Hepatocyte (in vitro differentiated cells): ENCODE measurements around the gene ZMIZ2. TPM values are rescaled to one million over a fixed set of nuclear protein-coding genes. Genes with fewer than 3 reads are reported as not detected.

Experiments used
- DNase-seq: peaks from one replicate; pipeline ENCODE4 v3.0.0-alpha.2; 2016; ENCODE audit warnings: low spot score
- H2AFZ ChIP-seq: fragments of 200-600 bp; sonication (generic); 2 replicates; pipeline ENCODE4 v1.6.0; 2016; ENCODE audit warnings: antibody characterized with exemption, mild to moderate bottlenecking
- H3K27ac ChIP-seq: fragments of 200-600 bp; sonication (generic); 2 replicates; pipeline ENCODE4 v1.5.1; 2016; ENCODE audit warnings: mild to moderate bottlenecking
- H3K27me3 ChIP-seq: fragments of 200-600 bp; sonication (generic); 2 replicates; pipeline ENCODE4 v1.6.1; 2016
- H3K36me3 ChIP-seq: fragments of 200-600 bp; sonication (generic); replicated peaks from 2 replicates; pipeline ENCODE4 v1.5.1; 2016; ENCODE audit warnings: low read depth; ENCODE audit not compliant: insufficient read depth
- H3K4me1 ChIP-seq: fragments of 200-600 bp; sonication (generic); 2 replicates; pipeline ENCODE4 v1.5.1; 2016; ENCODE audit warnings: mild to moderate bottlenecking, moderate library complexity; ENCODE audit not compliant: insufficient read depth
- H3K4me2 ChIP-seq: fragments of 200-600 bp; sonication (generic); 2 replicates; pipeline ENCODE4 v1.6.0; 2016
- H3K4me3 ChIP-seq: fragments of 200-600 bp; sonication (generic); 2 replicates; pipeline ENCODE4 v1.5.1; 2016; ENCODE audit warnings: mild to moderate bottlenecking
- H3K79me2 ChIP-seq: fragments of 200-600 bp; sonication (generic); 2 replicates; pipeline ENCODE4 v1.6.0; 2017; ENCODE audit warnings: mild to moderate bottlenecking
- H3K9me2 ChIP-seq: fragments of 200-600 bp; sonication (generic); replicated peaks from 2 replicates; pipeline ENCODE4 v1.6.0; 2017; ENCODE audit warnings: mild to moderate bottlenecking; ENCODE audit not compliant: insufficient read depth
- H3K9me3 ChIP-seq: fragments of 200-600 bp; sonication (generic); 2 replicates; pipeline ENCODE4 v1.5.1; 2016; ENCODE audit warnings: low read depth, mild to moderate bottlenecking
- H4K20me1 ChIP-seq: fragments of 200-600 bp; sonication (generic); 2 replicates; pipeline ENCODE4 v1.6.0; 2016; ENCODE audit warnings: mild to moderate bottlenecking; ENCODE audit not compliant: insufficient read depth, poor library complexity, severe bottlenecking
- CTCF ChIP-seq: fragments of 200-600 bp; sonication (generic); IDR thresholded peaks from 2 replicates; pipeline ENCODE4 v1.5.1; 2016; ENCODE audit warnings: antibody characterized with exemption, mild to moderate bottlenecking; ENCODE audit not compliant: poor library complexity
- EZH2 ChIP-seq: fragments of 200-600 bp; sonication (generic); IDR thresholded peaks from 2 replicates; pipeline ENCODE4 v1.6.1; 2016; ENCODE audit warnings: antibody characterized with exemption, mild to moderate bottlenecking, borderline replicate concordance
- EZH2phosphoT487 ChIP-seq: fragments of 200-600 bp; sonication (generic); IDR thresholded peaks from one replicate; pipeline ENCODE4 v1.6.1; 2018; ENCODE audit warnings: antibody characterized with exemption, mild to moderate bottlenecking, low read depth, moderate library complexity; ENCODE audit not compliant: unreplicated experiment, severe bottlenecking
- WGBS: methylation state at CpG from one replicate; pipeline ENCODE4 v1.1.6; 2016; ENCODE audit warnings: low lambda C conversion rate; ENCODE audit errors: missing lambda C conversion rate; 5-methylcytosine and 5-hydroxymethylcytosine counted together
- polyA plus RNA-seq: library from polyadenylated mRNA; unstranded; fragments of >200 nt; fragmentation: Nextera tagmentation; extraction: Ambion mirVana; gene quantifications from 2 replicates; pipeline ENCODE4 v1.2.1, GENCODE V29; 2016
- total RNA-seq: library from RNA; depleted of rRNA; stranded (reverse); fragments of >200 nt; gene quantifications from 2 replicates; pipeline ENCODE4 v1.2.3, GENCODE V29; 2014

The ZMIZ2 gene
- total and polyA plus RNA-seq, 2 experiments from 2014 or later = 10.5 to 37.0 TPM

DNA sequence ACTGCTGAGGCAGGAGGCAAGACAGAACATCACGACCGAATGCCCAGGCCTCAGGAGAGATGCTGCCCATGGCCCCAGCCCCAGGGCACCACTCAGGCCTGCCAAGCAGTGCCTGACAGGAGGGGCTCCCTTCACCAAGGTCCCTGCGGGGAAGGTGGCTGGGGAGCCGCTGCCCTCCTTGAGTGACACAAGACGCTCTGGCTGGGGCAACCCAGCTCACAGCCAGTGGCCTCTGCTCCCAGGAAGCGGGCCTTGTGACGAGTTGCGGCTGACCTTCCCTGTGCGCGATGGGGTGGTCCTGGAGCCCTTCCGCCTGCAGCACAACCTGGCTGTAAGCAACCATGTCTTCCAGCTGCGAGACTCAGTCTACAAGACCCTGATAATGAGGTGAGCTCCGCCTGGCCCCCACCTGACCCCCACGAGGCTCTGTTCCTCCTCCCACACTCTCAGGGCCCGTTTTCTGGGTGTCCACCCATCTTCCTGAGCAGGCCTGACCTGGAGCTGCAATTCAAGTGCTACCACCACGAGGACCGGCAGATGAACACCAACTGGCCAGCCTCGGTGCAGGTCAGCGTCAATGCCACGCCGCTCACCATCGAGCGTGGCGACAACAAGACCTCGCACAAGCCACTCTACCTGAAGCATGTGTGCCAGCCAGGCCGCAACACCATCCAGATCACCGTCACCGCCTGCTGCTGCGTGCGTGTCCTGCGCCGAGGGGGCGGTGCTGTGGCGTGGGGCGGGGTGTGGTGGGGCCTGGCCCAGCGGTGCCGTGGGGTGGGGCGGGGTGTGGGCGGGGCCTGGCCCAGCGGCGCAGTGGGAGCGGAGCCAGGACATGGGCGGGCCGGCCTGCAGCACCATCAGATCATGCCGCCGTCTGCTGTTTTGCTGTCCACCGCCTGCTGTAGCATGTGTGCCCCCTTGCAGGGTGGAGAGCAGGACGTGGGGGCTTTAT, 12.8 kb downstream of the ZMIZ2 start:
- Histone ChIP-seq H3K4me1 (no peaks in the 10 kb centered on the region), H3K4me3 (no peak overlapping the region), H3K27ac (no peak overlapping the region), H2AFZ (no peak overlapping the region), H3K36me3 (no peaks in the 10 kb centered on the region), H3K9me3 (no peaks in the 10 kb centered on the region), H3K4me2 (no peak overlapping the region), H3K79me2 (no peaks in the 10 kb centered on the region), H3K9me2 (no peaks in the 10 kb centered on the region), H3K27me3 (no peaks in the 10 kb centered on the region), H4K20me1 (no peaks in the 10 kb centered on the region)
- no peak for DNase-seq
- WGBS = 97% methylated on average over 35 of the region's 48 CpGs
- no peak for TF ChIP-seq CTCF
- no peak for TF ChIP-seq EZH2phosphoT487
- TF ChIP-seq EZH2 = no peak

DNA sequence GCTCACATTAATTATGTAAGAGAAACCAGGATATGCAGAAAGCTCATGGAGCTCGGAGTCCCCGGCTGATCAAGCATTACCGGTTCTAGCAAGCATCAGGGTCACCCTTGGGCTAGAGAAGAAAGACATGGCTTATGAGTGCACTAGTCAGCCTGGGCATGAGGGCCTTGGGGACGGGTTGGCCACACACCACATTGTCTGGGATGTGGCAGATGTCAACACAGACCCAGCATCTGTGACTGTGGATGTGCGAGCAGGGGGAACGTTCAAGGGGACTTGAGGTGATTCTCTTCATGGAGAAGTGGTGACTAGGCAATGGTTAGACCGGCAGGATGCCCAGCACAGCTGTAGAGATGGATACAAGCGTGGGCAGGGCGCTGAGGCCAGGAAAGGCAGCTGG, 13.7 kb downstream of the ZMIZ2 start:
- H3K27ac ChIP-seq = no peak overlapping the region
- H3K36me3 ChIP-seq = no peaks in the 10 kb centered on the region
- no peak for DNase-seq
- 94% methylated on average over 9 of the region's 9 CpGs for WGBS
- no peaks in the 10 kb centered on the region for H3K79me2 ChIP-seq
- H2AFZ ChIP-seq = no peak overlapping the region
- H3K4me2 ChIP-seq = no peak overlapping the region
- no peaks in the 10 kb centered on the region for H3K9me3 ChIP-seq
- no peak for TF ChIP-seq CTCF
- TF ChIP-seq EZH2 = no peak
- H3K9me2 ChIP-seq = no peaks in the 10 kb centered on the region
- H4K20me1 ChIP-seq = no peaks in the 10 kb centered on the region
- no peaks in the 10 kb centered on the region for H3K27me3 ChIP-seq
- no peak overlapping the region for H3K4me3 ChIP-seq
- peaks cover 3% of the 10 kb centered on the region for H3K4me1 ChIP-seq

DNA sequence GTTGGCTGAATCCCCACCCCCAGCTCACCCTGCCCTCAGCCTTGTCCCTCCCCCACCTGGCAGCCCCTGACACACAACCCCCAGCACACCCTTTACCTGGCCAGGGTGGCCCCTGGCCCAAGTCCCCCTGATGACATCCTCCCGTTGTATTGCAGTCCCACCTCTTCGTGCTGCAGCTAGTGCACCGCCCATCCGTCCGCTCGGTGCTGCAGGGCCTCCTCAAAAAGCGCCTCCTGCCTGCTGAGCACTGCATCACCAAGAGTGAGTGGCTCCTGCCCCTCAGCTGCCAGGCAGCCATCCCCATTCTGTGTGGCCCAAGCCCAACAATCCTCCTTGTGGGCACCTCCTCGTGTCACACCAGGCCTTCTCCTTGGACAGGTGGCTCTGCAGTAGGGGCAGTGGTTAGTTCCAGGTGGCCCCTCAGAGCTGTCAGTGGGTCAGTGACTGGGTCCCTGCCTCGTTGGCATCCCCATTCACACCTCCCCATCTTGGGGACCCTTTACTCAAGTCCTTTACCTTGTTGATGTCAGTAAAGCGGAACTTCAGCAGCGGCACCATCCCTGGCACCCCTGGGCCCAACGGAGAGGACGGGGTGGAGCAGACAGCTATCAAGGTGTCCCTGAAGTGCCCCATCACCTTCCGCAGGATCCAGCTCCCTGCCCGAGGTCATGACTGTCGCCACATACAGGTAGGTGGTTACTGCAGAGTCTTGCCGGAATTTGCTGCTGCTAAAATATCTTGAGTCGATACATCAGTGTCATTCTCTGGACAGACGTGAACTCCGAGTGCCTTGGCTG, 14.3 kb downstream of the ZMIZ2 start:
- TF ChIP-seq EZH2 (no peak), EZH2phosphoT487 (no peak), CTCF (no peak)

More for the DNA sequence above, 14.3 kb downstream of the ZMIZ2 start:
- Histone ChIP-seq H3K79me2 (no peaks in the 10 kb centered on the region), H3K4me3 (no peak overlapping the region), H3K27me3 (no peaks in the 10 kb centered on the region), H3K9me2 (no peaks in the 10 kb centered on the region), H3K4me2 (no peak overlapping the region), H2AFZ (no peak overlapping the region), H4K20me1 (no peaks in the 10 kb centered on the region), H3K36me3 (no peaks in the 10 kb centered on the region), H3K4me1 (peaks cover 9% of the 10 kb centered on the region), H3K9me3 (no peaks in the 10 kb centered on the region), H3K27ac (no peak overlapping the region)
- DNase-seq = no peak
- 97% methylated on average over 20 of the region's 20 CpGs for WGBS
